ENCODE measurements around the gene TMC7.

Gene TMC7

GRCh38 chr16:18983565-18984434 lies at the start of gene TMC7:
TMC7 (plus strand) TSS chr16:18983934; CDS start chr16:18984064, 130 bp downstream.
- H3K9me3 ChIP-seq (replicated peaks in 1 of 11) = no peaks in the 10 kb centered on the region
- peak within 1 kb of the TSS; percentile 29 to 65 (median 48); a peak in 14 of 22 replicates for H3K9ac ChIP-seq
- peak within 1 kb of the TSS in 1 of 11 experiments; percentile 23; a peak in 2 of 22 replicates for H3K27ac ChIP-seq
- H3K27me3 ChIP-seq = peaks cover 15 to 25% (median 23%) of the 10 kb centered on the region in 11 experiments
- no peak for TF ChIP-seq Cebpa-rat (IDR thresholded peaks at IDR 0.05)
- H3K4me3 ChIP-seq = peak within 1 kb of the TSS; percentile 48 to 69 (median 55)
- no peaks in the 10 kb centered on the region for H3K36me3 ChIP-seq
- H3K4me2 ChIP-seq = peak within 1 kb of the TSS; percentile 56 to 86 (median 72)
- no peaks in the 10 kb centered on the region for H3K4me1 ChIP-seq
- no peaks in the 10 kb centered on the region for H4K20me1 ChIP-seq

GRCh38 chr16:18936727-18937340 lies 46.9 kb upstream of the TMC7 start:
- no peaks in the 10 kb centered on the region for H3K36me3 ChIP-seq
- no peak overlapping the region for H3K4me3 ChIP-seq
- no peaks in the 10 kb centered on the region for H3K27me3 ChIP-seq
- H3K9me3 ChIP-seq (replicated peaks in 1 of 11) = no peaks in the 10 kb centered on the region
- H3K9ac ChIP-seq = 0 out of 22 replicates have a peak overlapping the region, but pooled peaks of 1 of the 11 experiments have one; percentile 24
- H3K4me1 ChIP-seq = peaks cover 0 to 12% (median 6%) of the 10 kb centered on the region in 10 experiments; a peak in 14 of 20 replicates
- TF ChIP-seq Cebpa-rat (IDR thresholded peaks at IDR 0.05) = no peak
- peak overlapping the region in 3 of 11 experiments; percentile 7 to 21 (median 11); a peak in 4 of 22 replicates for H3K4me2 ChIP-seq
- no peak overlapping the region for H3K27ac ChIP-seq
- no peaks in the 10 kb centered on the region for H4K20me1 ChIP-seq

GRCh38 chr16:18937390-18937789 lies 46.3 kb upstream of the TMC7 start:
- TF ChIP-seq Cebpa-rat (IDR thresholded peaks at IDR 0.05) = no peak
- Histone ChIP-seq H4K20me1 (no peaks in the 10 kb centered on the region), H3K27me3 (no peaks in the 10 kb centered on the region), H3K9me3 (replicated peaks in 1 of 11) (no peaks in the 10 kb centered on the region), H3K4me2 (no peak overlapping the region), H3K4me3 (no peak overlapping the region), H3K36me3 (no peaks in the 10 kb centered on the region), H3K27ac (no peak overlapping the region), H3K9ac (no peak overlapping the region), H3K4me1 (peaks cover 0 to 10% (median 4%) of the 10 kb centered on the region in 10 experiments; a peak in 7 of 20 replicates)

- no peak for TF ChIP-seq Cebpa-rat (IDR thresholded peaks at IDR 0.05)
These were observed 44.7 kb upstream of the TMC7 start for GRCh38 chr16:18938986-18939385.

GRCh38 chr16:18941471-18941870 lies 42.3 kb upstream of the TMC7 start:
- H3K4me2 ChIP-seq = no peak overlapping the region
- no peaks in the 10 kb centered on the region for H3K36me3 ChIP-seq
- no peak overlapping the region for H3K9ac ChIP-seq
- H3K4me1 ChIP-seq = peaks cover 9 to 21% (median 14%) of the 10 kb centered on the region in 10 experiments
- H3K4me3 ChIP-seq = no peak overlapping the region
- H3K27me3 ChIP-seq = no peaks in the 10 kb centered on the region
- H3K27ac ChIP-seq = no peak overlapping the region
- no peak for TF ChIP-seq Cebpa-rat (IDR thresholded peaks at IDR 0.05)
- H4K20me1 ChIP-seq = no peaks in the 10 kb centered on the region
- H3K9me3 ChIP-seq (replicated peaks in 1 of 11) = 0 out of 22 replicates have a peak, but pooled peaks cover 0 to 5% (median 0%) of the 10 kb centered on the region in 11 experiments

More at GRCh38 chr16:18938986-18939385, 44.7 kb upstream of the TMC7 start:
- Histone ChIP-seq H3K4me3 (no peak overlapping the region), H3K9me3 (replicated peaks in 1 of 11) (0 out of 22 replicates have a peak, but pooled peaks cover 0 to 5% (median 0%) of the 10 kb centered on the region in 11 experiments), H3K9ac (no peak overlapping the region), H3K4me2 (no peak overlapping the region), H3K27ac (no peak overlapping the region), H3K27me3 (no peaks in the 10 kb centered on the region), H4K20me1 (no peaks in the 10 kb centered on the region), H3K36me3 (no peaks in the 10 kb centered on the region), H3K4me1 (peaks cover 0 to 13% (median 4%) of the 10 kb centered on the region in 10 experiments; a peak in 5 of 20 replicates)

- H3K36me3 ChIP-seq = no peaks in the 10 kb centered on the region
- H3K4me2 ChIP-seq = no peak overlapping the region
- no peak overlapping the region for H3K27ac ChIP-seq
- no peaks in the 10 kb centered on the region for H4K20me1 ChIP-seq
- no peaks in the 10 kb centered on the region for H3K27me3 ChIP-seq
- H3K4me1 ChIP-seq = peaks cover 11 to 22% (median 15%) of the 10 kb centered on the region in 10 experiments
- no peak overlapping the region for H3K4me3 ChIP-seq
- TF ChIP-seq Cebpa-rat (IDR thresholded peaks at IDR 0.05) = no peak
- H3K9me3 ChIP-seq (replicated peaks in 1 of 11) = 0 out of 22 replicates have a peak, but pooled peaks cover 0 to 5% (median 0%) of the 10 kb centered on the region in 11 experiments
- H3K9ac ChIP-seq = no peak overlapping the region
These were observed 41.7 kb upstream of the TMC7 start for GRCh38 chr16:18942061-18942460.

GRCh38 chr16:18943414-18943813 lies 40.3 kb upstream of the TMC7 start:
- H3K36me3 ChIP-seq = no peaks in the 10 kb centered on the region
- H4K20me1 ChIP-seq = no peaks in the 10 kb centered on the region
- no peak overlapping the region for H3K9ac ChIP-seq
- 0 out of 22 replicates have a peak overlapping the region, but pooled peaks of 1 of the 11 experiments have one; percentile 28 for H3K4me2 ChIP-seq
- 0 out of 22 replicates have a peak, but pooled peaks cover 0 to 5% (median 0%) of the 10 kb centered on the region in 11 experiments for H3K9me3 ChIP-seq (replicated peaks in 1 of 11)
- H3K27me3 ChIP-seq = no peaks in the 10 kb centered on the region
- H3K27ac ChIP-seq = no peak overlapping the region
- H3K4me3 ChIP-seq = no peak overlapping the region
- TF ChIP-seq Cebpa-rat (IDR thresholded peaks at IDR 0.05) = no peak
- peaks cover 11 to 24% (median 15%) of the 10 kb centered on the region in 10 experiments for H3K4me1 ChIP-seq

- Histone ChIP-seq H3K9ac (no peak overlapping the region), H3K4me3 (no peak overlapping the region), H3K4me2 (no peak overlapping the region), H4K20me1 (no peaks in the 10 kb centered on the region), H3K9me3 (replicated peaks in 1 of 11) (0 out of 22 replicates have a peak, but pooled peaks cover 0 to 5% (median 0%) of the 10 kb centered on the region in 11 experiments), H3K27me3 (no peaks in the 10 kb centered on the region), H3K36me3 (no peaks in the 10 kb centered on the region), H3K4me1 (peaks cover 11 to 24% (median 15%) of the 10 kb centered on the region in 10 experiments), H3K27ac (no peak overlapping the region)
- no peak for TF ChIP-seq Cebpa-rat (IDR thresholded peaks at IDR 0.05)
These were observed 38.5 kb upstream of the TMC7 start for GRCh38 chr16:18945233-18945632.
